Lung (tissue), 12 donors: ENCODE results near the gene TRMT112. TPM values are rescaled to one million over a fixed set of nuclear protein-coding genes. Genes with fewer than 3 reads are reported as not detected.

Source experiments
- ATAC-seq: fragments of 200-7000 bp; cut with Tn5 transposase; one replicate; pipeline ENCODE4 v1.9.1; 2020; ENCODE audit warnings: moderate number of reproducible peaks; ENCODE audit not compliant: insufficient read depth, low FRiP score
- DNase-seq, 3 donors: peaks; one replicate each; pipeline ENCODE4 v3.0.0-alpha.2; 2013 to 2017
- H3K27ac ChIP-seq, 2 donors: one replicate each; pipeline ENCODE4 v1.5.1; 2013; ENCODE audit warnings: mild to moderate bottlenecking in 2 of 2, moderate library complexity in 2 of 2, control low read depth in 1 of 2, inconsistent platforms in 1 of 2, low read depth in 1 of 2, low read length in 1 of 2
- H3K27me3 ChIP-seq, 3 donors: one replicate each; pipeline ENCODE4 v1.5.1; 2013; ENCODE audit warnings: low read length in 2 of 3; ENCODE audit not compliant: control insufficient read depth in 3 of 3, insufficient read depth in 3 of 3
- H3K36me3 ChIP-seq, 4 donors: one replicate each; pipeline ENCODE4 v1.5.1; 2013; ENCODE audit warnings: low read length in 4 of 4, mild to moderate bottlenecking in 1 of 4, moderate library complexity in 1 of 4; ENCODE audit not compliant: control insufficient read depth in 4 of 4, insufficient read depth in 4 of 4
- H3K4me1 ChIP-seq, 5 donors: one replicate each; pipeline ENCODE4 v1.5.1; 2013; ENCODE audit warnings: low read length in 5 of 5, mild to moderate bottlenecking in 2 of 5, moderate library complexity in 1 of 5; ENCODE audit not compliant: control insufficient read depth in 5 of 5, insufficient read depth in 5 of 5
- H3K4me3 ChIP-seq: one replicate; pipeline ENCODE4 v1.5.1; 2013; ENCODE audit warnings: mild to moderate bottlenecking, control low read depth, moderate library complexity
- H3K9ac ChIP-seq, 2 donors: one replicate each; pipeline ENCODE4 v1.5.1; 2013; ENCODE audit warnings: low read length in 2 of 2, control low read depth in 1 of 2; ENCODE audit not compliant: insufficient read depth in 1 of 2
- H3K9me3 ChIP-seq, 4 donors: one replicate each; pipeline ENCODE4 v1.5.1; 2013; ENCODE audit warnings: low read length in 3 of 4, mild to moderate bottlenecking in 1 of 4, moderate library complexity in 1 of 4; ENCODE audit not compliant: control insufficient read depth in 4 of 4, insufficient read depth in 3 of 4
- WGBS, 2 donors: extraction: QIAGEN DNeasy Blood & Tissue Kit; methylation state at CpG; one replicate each; pipeline ENCODE4 v1.1.7; 2013; 5-methylcytosine and 5-hydroxymethylcytosine counted together
- polyA plus RNA-seq, 2 donors: library from polyadenylated mRNA; stranded (reverse); fragments of 200-250 nt; gene quantifications; one replicate each; pipeline ENCODE4 v1.2.1, GENCODE V29; 2013
- total RNA-seq, 2 donors: library from RNA; depleted of rRNA in 1 of 2; stranded (reverse); fragments of >200 nt in 1 of 2; gene quantifications; one replicate each; pipeline ENCODE4 v1.2.1, GENCODE V29; 2014 to 2021
- TF ChIP-seq, protein P1 (sequence below): IDR thresholded peaks from 2 replicates; pipeline ENCODE4 v1.5.1; 2012; ENCODE audit warnings: mild to moderate bottlenecking; ENCODE audit errors: control extremely low read depth, extremely low read depth
- donor health status: control.
- donor health status: control.
- donor health status: Bipolar disorder and iron deficiency.
- donor health status: healthy.
- donor health status: DM: yes; HTN: yes; CAD: no.

TRMT112 gene
- total and polyA plus RNA-seq, 4 donors, result 154 to 484 (median 205) TPM

DNA sequence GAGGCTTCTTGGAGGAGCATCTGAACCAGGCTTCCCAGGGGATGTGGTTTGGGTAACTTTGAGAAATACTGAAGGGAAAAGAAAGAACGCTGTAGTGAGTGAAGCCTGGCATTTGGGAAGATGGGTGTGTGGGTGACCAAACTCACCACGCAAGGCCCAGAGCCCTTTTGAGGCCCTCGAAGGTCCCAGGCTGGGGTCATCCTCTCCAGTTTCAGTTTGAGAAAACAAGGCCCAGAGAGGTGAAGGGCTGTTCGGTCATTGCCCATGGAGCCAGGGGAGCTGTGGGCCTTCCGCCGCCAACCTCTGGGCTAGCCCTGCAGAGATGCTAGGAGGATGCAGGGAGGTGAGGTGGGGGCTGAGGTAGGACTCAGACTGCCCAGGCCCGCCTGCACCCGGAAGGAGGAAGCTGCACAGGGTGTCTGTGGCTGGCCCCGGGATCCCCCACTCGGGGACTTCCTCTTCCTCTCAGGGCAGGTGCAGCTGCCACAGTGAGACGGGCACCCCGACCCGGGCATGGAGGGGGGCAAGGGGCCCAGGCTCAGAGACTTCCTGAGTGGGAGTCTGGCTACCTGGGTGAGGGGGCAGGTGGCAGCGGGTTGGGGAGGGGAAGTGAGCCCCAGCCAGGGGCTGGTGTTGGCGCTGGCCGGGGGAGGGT, 22.5 kb upstream of the TRMT112 start, which contains the start of gene CCDC88B:
CCDC88B (plus strand) TSS at position 451 of the 655 bp plus-strand sequence; CDS start at position 514, 63 bp downstream.
- Histone ChIP-seq H3K9me3 (no peaks in the 10 kb centered on the region), H3K36me3 (no peaks in the 10 kb centered on the region), H3K27me3 (peaks cover 0 to 13% (median 0%) of the 10 kb centered on the region in 3 donors), H3K9ac (no peak within 1 kb of the TSS), H3K27ac (peak within 1 kb of the TSS in 1 of 2 donors; percentile 13), H3K4me1 (peaks cover 0 to 14% (median 7%) of the 10 kb centered on the region in 5 donors), H3K4me3 (no peak within 1 kb of the TSS)
- WGBS, 2 donors, result 29 to 55% methylated on average over 16 of the region's 16 CpGs
- ATAC-seq, result no peak
- no peak for DNase-seq
- TF ChIP-seq, protein P1, sequence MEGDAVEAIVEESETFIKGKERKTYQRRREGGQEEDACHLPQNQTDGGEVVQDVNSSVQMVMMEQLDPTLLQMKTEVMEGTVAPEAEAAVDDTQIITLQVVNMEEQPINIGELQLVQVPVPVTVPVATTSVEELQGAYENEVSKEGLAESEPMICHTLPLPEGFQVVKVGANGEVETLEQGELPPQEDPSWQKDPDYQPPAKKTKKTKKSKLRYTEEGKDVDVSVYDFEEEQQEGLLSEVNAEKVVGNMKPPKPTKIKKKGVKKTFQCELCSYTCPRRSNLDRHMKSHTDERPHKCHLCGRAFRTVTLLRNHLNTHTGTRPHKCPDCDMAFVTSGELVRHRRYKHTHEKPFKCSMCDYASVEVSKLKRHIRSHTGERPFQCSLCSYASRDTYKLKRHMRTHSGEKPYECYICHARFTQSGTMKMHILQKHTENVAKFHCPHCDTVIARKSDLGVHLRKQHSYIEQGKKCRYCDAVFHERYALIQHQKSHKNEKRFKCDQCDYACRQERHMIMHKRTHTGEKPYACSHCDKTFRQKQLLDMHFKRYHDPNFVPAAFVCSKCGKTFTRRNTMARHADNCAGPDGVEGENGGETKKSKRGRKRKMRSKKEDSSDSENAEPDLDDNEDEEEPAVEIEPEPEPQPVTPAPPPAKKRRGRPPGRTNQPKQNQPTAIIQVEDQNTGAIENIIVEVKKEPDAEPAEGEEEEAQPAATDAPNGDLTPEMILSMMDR, result no peak

DNA sequence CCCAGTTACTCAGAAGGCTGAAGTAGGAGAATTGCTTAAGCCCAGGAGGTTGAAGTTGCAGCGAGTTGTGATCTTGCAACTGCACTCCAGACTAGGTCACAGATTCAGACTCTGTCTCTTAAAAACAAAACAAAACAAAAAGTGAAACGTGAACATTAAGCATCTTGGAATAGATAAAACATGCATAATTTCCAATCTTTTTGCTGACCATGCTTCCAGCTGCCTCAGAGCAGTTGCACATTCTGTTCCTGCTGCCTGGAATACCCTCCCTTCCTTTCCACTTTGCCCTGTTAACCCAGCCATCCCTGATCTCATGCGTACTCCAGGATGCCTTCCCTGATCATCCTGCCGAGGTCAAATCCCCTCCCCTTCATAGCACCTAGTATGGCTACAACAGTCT, 21.9 kb upstream of the TRMT112 start:
- Histone ChIP-seq H3K36me3 (no peaks in the 10 kb centered on the region), H3K4me3 (no peak overlapping the region), H3K9me3 (no peaks in the 10 kb centered on the region), H3K27me3 (peaks cover 0 to 13% (median 0%) of the 10 kb centered on the region in 3 donors), H3K9ac (no peak overlapping the region), H3K4me1 (peaks cover 0 to 14% (median 7%) of the 10 kb centered on the region in 5 donors), H3K27ac (no peak overlapping the region)
- TF ChIP-seq, protein P1, result no peak
- DNase-seq, result no peak
- no peak for ATAC-seq
- 60 to 61% methylated on average over 4 of the region's 4 CpGs for WGBS, 2 donors

DNA sequence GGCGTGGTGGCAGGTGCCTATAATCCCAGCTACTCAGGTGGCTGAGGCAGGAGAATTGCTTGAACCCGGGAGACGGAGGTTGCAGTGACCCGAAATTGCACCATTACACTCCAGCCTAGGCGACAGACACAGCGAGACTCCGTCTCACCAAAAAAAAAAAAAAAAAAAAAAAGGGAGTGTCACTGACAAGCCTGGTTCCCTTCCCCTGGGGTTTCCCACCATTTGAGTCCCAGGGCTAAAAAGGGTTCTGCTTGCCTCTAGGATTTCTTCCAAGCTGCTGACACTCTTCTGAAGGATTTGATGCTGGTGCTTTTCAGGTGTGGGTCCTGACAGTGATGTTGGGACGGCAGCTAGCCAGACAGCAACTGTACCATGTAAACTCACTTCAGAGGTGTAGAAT, 21.4 kb upstream of the TRMT112 start:
- H3K36me3 ChIP-seq, result no peaks in the 10 kb centered on the region
- DNase-seq (no peak), ATAC-seq (no peak)
- no peak overlapping the region for H3K9ac ChIP-seq
- TF ChIP-seq, protein P1, result no peak
- 66 to 79% methylated on average over 8 of the region's 8 CpGs for WGBS, 2 donors
- no peak overlapping the region for H3K4me3 ChIP-seq
- peaks cover 0 to 13% (median 0%) of the 10 kb centered on the region in 3 donors for H3K27me3 ChIP-seq
- no peaks in the 10 kb centered on the region for H3K9me3 ChIP-seq
- H3K27ac ChIP-seq, result peak overlapping the region in 1 of 2 donors; percentile 34
- peaks cover 0 to 14% (median 7%) of the 10 kb centered on the region in 5 donors for H3K4me1 ChIP-seq
